RPMI8226 (cell line): ENCODE results near the gene ZNF101.

Experiments
- DNase-seq: peaks from one replicate; pipeline ENCODE4 v3.0.0-alpha.2; 2015

The ZNF101 gene

DNA sequence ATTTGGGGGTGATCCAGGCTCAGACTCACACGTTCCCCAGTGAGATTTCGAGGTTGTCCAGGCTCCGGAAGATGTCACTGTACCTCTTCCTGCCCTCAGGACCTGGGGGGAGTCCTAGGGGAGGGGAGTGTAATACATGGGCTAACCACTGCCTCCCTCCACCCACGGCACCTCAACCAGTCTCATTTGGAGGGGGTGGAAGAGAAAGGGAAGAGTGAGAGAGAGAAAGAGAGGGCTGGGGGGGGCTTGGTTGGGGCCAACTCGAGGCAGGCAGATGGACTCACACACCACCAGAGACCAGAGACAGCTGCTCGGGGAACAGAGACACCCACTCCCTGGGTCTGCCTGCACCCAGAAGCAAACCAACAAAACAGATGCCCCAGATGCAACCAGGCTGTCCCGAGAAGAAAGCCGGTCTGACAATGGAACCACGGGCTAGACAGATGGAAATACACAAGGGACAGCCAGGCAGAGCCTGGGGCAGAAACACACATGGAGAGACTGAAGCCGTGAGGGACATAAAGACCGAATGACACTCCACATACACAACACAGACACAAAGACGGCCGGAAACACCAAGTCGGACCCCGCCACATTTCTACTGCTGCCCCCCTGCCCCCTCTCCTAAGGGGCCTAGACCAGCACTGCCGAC, 26.0 kb upstream of the ZNF101 start:
- no peak for DNase-seq

DNA sequence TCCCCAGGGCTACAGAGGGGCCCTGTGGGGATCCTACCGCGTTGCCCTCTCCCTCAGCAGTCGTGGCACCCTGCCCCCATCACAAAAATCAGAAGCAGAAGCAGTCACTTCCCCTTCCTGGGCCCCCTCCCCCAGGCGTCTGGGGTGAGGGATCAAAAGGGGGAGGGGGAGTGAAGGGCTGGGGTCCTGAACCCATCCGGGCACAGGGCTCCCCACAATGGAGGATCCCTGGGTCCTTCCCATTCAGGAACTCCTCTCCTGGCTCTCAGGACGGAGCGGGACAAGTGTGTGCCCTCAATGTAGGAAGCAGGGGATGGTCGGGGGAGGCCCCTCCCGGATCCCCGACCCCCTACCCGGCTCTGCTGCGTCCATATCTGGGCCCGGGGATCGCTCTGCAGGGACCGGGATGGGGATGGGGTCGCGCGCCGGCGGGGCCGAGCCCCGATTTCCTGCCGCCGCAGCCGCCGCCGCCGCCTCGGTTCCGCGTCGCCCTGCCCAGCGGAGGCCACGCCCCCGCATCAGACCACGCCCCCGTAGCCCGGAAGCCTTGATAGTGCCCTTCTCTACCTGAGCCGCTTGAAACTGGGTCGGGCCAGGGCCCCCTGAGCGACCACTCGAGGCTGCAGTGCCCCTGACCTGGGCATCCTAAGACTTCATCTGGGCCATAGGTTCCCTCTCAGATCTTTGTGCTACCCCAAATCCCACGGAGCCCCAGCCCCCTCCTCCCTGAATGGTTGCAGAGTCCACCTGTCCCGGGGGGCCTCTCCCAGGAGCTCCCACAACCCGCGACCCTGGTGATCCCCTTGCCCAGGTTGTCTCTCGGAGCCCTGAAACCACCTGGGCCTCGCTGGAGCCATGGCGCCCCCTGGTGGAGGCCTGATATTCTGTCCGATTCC, 25.2 kb upstream of the ZNF101 start, which contains the start of gene GMIP:
Gene GMIP, minus strand, starts transcription at position 500 of the 896 bp plus-strand sequence. Its CDS starts 128 bp downstream, at position 372.
- DNase-seq = peak; percentile 86

DNA sequence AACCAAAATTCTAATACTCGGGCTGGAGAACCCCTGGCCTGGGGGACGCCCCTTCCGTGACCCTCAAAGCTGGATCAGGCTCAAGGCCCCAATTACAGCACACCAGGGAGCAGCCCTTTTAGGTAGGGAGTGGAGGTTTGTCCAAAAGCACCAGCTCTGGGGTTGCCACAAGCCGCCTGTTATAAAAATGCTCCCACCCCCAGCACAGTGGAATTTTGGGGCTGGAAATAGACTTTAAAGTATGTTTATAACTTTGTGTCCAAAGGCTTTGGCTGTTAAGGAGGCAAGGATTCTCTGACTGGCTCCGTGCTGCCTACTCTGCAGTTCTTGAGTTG, 24.6 kb upstream of the ZNF101 start:
- no peak for DNase-seq

DNA sequence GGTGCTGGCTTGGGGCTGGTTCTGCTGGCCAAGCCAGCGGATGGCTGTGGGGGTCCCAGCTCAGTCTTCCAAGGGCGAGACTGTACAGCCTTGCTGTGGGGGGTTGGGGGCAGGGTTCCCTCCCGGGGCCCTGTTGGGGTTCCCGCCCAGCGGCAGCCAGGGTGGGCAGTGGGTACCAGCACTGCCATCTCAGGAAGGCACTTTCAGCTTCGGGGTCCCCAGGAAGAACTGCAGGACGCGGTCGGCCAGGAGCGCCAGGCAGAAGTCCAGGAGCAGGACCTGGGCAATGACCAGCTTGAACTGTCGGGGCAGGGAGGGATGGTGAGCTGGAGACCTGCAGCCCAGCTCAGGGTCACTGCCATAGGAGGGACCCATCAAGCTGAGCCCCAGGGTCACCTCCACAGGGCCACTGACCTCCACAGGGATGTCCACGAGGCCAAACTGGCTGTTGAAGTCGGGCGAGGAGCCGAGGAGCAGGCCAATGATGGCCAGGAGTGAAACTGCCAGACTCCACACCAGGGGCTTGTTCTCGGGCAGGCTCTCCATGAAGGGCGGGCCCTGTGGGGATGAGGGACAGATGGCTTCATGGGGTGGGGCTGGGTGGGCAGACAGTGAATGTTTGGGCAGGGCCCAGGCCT, 23.3 kb upstream of the ZNF101 start:
- DNase-seq = no peak

DNA sequence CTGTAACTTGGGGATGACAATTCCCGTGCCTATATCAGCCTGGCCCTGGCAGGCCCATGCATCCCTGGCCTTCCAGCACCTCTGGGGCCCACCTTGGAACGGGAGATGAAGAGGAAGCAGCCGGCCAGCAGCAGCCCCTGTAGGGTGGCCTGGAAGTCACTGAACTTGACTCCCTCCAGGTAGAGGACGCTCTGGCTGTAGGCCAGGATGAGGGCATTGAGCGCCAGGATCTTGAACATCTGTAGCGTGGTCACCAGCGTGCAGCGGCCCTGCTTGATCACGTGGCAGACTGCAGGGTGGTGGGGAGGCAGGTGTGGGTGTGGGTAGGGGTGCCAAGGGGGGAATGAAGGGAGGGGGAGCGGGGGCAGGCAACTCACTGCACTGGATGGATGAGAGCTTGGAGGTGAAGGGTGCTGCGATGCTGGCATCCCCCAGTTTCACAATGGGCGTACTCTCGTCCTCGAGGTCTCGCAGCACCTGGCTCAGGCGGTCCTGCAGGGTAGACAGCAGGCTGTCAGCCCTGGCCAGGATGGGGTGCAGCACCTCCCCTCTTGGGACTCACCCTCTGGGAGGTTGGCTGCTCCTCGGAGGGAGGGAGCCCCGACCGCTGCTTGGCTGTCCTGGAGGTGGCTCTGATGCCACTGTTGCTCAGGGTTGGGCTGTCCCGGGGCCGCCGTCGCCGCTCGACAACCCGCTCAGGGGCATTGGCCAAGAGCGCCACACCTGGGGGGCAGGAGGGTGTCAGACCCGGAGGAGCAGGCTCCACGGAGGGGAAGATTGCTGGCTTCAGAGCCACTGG, 21.4 kb upstream of the ZNF101 start:
- DNase-seq = no peak

DNA sequence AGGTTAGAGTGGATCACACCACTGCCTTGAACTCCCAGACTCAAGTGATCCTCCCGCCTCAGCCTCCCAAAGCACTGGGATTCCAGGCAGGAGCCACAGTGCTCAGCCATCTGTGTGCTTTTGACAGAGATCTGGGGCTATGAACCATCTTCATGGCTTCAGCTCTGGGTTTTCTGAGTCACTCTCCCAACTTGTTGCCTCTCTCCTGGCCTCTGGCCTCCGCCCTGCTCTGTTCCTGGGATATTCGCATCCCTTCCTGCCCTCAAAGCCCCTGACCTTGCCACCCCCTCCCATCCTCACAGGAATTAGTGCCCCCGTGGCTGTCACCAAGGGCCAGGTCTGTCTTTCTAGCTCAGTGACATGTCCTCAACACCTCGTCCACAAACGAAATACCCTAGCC, 19.5 kb upstream of the ZNF101 start:
- no peak for DNase-seq

DNA sequence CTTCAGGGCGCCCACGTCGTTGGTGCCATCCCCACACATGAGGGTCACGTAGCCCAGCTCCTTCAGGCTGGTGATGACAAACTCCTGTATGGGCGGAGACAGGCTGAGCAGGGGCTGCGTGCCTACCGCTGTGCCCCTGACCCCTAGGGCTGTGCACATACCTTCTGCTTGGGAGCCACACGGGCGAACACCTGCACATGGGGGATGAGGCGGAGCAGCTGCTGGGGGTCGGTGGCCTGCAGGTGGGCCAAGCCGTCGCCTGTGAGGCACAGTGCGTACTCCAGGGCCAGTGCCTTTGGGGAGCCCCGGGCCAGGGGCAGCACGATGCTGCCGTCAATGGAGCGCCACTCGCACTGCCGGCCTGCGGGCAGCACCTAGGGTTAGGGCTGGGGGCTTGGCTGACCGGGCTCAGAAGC, 19.1 kb upstream of the ZNF101 start:
- no peak for DNase-seq

DNA sequence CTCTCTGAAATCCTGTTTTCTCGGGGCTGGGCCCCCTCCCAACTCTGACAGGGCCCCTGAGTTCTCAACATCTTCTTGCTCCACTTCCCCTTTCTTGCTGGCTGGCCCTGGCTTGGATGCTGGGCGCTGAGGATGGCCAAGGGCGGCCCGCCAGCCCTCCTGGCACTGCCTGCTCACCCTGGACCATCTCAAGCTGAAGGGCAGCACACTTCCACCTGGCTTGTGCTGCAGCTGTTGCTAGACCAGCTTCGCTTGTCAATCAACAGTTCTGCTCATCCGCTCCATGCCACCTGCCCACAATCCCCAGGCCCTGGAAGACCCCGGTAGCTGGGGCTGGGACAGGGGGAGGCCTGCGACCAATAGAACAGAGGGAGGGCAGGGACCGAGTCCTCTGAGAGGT, 18.3 kb upstream of the ZNF101 start:
- DNase-seq = no peak

DNA sequence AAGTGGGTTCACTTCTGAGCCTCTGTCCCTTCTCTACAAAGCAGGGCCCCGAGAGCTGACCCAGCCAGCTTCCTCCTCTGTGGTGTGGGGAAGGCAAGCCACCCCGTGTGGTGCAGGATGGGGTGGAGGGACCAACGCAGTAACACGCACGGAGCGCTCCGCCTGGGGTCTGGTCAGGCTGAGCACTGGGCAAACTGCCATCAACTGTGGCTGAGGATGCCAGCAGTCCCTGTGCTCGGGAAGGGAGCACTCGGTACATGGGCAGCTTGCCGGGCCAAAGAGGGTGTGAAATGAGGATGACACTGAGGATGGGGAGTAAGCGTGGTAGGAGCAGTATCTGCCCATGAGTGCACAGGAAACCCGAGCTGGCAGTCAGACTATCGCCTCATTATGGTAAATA, 17.6 kb upstream of the ZNF101 start:
- DNase-seq = no peak

DNA sequence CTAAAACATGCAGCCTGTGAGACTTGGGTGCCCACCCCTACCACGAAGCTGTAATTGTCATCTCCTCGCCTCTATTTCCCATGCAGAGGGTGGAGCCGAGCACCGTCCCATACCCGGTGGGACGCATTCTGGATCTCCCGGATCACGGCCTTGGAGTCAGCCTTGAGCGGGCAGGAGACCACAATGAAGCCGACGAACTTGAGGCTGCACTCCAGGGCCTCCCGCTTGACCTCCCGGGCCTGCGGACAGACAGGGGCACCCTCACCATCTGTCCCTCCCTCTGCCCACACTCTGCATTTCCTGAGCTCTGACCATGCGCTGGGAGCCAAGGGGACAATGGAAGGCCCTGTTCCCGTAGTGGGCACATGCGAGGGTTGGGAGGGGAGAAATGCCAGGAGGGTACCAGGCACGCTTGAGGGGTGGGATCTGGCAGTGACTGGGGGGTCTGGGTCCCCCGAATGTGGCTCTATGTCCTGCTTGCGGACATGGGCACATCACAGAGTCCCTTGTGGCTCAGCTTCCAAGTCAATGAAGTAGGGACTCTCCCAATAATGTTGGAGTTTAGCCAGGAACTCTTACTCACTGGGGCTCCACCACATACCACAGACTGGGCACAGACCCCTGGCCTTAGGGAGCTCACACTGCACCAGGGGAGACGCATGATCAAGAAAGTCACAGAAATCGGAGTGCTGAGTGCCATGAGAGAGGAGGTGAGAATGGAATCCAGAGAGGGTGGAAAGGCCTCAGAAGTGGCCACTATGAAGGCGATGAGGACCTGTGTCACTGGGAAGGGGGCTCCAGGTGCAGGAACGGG, 15.9 kb upstream of the ZNF101 start:
- DNase-seq = no peak

DNA sequence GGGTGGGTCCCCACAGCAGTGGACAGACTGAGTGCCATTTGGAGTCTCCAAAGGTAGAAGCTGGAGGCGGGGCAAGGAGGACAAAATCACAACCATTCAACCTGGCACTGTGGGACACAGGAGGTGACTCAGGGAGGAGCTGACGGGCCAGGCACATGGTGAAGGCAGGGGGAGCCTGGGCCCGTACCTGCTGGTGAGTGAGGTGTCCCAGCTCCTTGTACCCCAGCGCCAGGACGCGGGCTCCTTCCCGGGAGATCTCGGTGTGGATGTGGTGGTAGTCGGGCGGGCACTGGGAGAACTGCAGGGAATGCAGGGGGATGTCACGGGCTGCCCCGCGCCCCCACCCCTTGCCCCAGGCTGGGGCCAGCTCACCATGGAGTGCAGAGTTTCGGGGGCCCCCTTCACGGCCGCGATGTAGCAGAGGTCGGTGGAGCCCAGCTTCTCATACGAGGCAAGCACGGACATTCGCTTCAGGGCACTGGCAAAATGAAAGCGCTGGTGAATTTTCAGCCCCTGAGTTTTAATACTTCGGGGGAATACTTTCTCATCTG, 15.0 kb upstream of the ZNF101 start:
- DNase-seq = no peak

DNA sequence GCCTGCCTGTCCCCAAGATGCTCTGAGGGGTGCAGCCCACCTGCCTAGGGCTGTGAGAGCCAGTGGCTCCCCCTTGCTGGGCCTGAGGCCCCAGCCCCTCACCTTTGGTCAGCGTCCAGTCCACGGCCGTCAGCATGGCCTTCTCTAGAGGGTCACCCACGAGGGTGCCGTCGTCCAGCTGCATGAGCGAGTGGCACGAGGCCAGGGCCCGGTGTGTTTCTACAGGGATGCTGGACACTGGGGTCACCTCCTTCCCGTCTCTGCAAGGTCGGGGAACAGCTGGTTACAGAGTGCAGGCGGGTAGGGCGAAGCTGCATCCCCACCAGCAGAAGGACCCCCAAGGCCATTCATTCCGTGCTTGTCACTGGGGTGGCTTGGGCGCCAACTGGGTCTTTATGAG, 14.2 kb upstream of the ZNF101 start:
- no peak for DNase-seq

DNA sequence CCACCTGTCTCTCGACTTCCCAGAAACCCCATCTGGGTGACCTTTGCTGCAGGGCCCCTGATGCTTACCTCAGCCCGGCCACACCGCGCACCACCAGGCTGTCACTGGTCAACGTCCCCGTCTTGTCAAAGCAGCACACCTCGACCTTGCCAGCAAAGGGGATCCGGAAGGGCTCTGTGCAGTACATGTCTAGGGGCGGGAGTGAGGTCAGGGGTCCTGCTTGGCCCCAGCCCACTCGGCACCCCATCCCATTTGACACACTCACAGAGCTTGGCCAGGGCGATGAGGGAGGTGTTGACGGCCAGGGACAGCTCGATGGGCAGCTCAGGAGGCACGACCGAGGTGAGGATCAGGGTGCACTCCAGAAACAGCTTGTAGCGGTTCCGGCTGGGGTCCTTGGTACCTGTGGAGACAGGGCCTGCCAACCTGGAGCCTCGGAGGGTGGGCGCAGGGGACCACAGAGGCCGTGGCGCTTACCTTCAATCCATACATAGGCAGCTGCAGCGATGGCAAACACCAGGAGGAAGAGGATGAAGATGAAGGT, 13.5 kb upstream of the ZNF101 start:
- DNase-seq = no peak

DNA sequence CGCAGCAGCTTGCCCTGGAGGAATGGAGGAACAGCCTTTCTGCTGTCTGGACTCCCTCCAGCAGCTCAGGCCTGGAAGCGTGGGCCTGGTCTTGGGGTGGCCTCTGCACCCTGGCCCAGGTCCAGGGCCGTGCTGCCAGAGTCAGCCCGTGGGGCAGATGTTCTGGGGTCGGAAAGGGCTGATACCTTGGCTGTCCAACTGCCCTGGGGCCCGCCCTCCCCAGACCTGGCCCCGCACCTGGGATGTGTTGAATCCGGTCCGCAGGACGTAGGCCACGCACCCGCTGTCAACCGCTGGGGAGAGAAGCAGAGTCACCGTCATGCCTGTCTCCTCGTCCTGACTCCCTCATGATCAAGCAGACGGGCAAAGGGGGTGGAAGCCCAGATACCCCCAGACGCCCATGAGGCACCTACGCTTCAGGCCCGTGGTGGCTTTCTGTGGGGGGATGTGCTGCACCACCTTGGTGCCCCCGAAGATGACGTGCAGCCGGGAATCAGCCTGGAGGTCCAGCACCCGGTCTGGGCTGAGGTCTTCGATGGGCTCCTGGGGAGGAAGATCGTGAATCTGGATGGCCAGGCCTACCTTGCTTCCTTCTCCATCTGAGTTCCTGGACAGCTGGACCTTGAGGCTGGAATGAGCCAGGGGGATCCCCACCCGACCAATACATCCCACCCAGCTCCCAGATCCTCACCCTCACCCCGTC, 12.8 kb upstream of the ZNF101 start:
- DNase-seq = no peak

DNA sequence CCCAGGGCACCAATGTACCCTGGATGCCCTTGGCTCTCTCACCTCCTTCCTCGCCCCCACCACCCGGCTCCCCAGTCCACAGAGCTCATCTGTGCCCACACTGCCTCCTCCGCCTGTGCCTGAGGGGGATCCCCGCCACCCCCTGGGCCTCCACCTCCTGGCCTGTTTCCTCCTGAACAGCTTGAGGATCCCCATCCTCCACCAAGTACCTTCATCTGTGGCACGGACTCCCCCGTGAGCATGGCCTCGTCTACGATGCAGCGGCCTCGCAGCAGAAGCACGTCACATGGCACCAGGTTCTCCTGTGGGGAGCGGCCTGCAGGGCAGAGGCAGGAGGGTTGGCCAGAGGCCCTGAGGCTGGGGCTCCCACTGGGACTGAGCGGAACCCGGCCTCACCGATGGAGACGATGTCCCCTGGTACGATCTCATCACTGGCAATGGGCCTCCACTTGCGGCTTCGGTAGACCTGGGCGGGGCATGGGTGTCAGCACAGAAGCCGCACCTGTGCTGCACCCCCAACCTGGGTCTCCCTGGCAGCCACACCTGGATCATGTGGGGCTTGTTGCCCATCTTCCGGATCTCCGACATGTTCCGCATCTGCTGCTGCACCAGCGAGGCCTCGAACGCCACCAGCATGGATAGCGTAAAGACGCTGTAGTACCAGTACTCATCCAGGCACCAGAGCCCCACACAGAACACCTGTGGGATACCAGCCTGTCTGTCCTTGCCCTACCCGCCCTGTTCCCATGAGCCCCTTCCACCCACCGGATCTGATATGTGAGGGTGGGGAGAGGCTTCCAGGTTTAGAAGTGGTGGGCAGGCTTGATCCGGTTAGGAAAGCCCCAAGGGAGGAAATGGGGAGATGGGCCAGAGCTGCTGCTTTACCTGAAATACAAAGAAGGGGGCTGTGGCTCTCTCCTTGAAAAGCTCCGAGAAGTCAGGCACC, 11.9 kb upstream of the ZNF101 start:
- DNase-seq = no peak

DNA sequence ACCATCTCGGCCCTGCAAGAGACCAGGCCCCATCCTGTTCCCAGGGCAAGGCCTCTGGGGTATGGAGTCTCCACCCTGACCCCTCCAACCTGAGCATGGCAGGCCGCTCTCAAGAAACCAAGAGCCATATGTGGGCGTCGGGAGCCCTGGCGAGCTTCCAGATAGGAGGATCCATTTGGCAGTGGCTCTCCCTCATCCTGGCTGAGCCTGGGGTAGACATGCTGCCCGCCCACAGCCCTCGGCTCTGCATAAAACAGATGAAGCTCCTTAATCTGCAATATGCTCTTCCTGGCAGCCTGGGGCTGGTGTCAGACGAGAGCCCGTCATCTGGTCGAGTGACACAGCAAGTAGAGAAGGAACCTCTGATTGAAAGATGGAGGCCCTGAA, 11.2 kb upstream of the ZNF101 start:
- no peak for DNase-seq

DNA sequence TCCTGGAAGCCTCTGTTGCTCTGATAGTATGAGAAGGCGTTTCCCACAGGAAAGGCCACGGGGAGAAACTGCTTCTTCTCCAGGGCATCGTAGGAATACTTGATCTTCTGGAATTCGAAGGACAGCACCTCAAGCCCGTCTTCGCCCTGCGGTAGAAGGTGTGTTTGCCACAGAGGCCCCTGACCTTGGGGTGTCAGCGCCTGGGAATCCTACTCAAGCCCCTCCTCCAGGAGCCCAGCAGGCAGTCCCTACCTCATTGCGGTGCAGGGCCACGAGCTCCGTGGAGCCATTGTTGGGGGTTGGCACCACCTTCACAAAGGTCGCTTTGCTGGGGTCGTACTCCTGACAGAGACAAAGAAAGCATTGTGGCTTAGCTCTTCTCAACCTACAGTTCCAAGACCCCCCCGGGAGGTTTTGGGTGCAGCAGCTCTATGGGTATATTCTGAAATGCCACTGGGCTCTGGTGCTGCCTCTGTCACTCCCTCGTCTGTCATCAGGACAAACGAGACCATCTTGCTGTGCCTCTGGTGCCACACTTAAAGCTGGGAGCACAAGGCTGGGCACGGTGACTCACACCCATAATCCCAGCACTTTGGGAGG, 8.9 kb upstream of the ZNF101 start:
- no peak for DNase-seq

DNA sequence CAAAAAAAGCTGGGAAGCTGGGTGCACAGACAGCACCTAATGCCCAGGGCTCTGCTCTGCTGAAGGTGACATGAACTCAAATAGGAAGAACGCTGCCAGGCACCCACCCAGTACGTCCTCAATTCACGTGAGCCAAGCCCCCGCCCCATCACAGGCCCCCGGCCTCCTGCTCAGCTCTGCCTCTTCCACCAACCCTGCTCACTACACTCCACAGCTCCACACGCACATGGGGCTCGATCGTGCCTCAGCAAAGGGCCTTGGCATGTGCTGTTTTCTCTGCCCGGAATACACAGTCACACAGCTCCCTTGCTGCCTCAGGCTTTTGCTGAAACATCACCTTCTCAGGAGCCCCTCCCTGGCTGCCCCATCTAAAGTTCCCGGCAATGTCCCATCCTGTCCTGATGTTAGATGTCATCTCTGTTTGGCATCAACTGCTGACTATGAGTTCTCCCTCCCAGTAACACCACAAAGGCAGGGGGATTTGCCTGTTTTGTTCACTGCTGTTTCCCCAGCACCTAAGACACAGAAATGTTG, 7.4 kb upstream of the ZNF101 start:
- DNase-seq = no peak

DNA sequence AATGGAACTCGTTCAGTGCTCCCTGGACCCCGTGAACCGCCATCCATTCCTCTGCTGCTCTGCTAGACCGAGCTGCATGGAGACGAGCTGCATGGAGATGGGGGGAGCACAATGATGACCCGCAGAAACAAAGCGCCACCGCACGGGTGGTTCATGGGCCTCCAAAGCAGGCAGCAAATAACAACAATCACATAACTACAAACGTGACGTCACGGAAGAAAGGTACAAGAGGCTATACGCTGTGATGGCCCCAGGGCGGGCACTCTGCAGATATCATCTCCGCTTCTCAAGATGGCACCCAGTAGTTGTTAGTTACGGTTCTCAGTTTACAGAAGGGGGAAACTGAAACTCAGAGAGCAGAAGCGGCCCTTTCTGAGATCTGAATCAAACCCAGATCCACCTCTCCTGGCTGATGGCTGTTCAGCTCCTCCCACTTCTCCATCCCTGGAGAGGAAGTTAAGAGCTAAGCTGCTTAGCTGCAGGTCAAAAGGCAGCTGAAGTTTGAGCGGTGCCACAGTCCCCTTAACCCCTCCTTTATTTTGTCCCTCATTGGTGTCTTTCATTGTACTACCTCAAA, 6.9 kb upstream of the ZNF101 start:
- DNase-seq = peak; percentile 58
